HL-60 (cell line): ENCODE results near the gene TPBG.

Source experiments
- CTCF ChIP-seq: IDR thresholded peaks from one replicate; pipeline ENCODE4 v1.5.1; 2011; ENCODE audit warnings: low read length, control low read depth, inconsistent platforms; ENCODE audit not compliant: insufficient read depth
- GABPA ChIP-seq: IDR thresholded peaks from 2 replicates; pipeline ENCODE4 v1.6.1; 2012; ENCODE audit warnings: low read depth
- POLR2AphosphoS5 ChIP-seq: IDR thresholded peaks from 2 replicates; pipeline ENCODE4 v1.6.1; 2012; ENCODE audit warnings: low read depth
- REST ChIP-seq: IDR thresholded peaks from 2 replicates; pipeline ENCODE4 v1.6.1; 2012; ENCODE audit warnings: low read depth; ENCODE audit not compliant: insufficient replicate concordance
- SPI1 ChIP-seq: IDR thresholded peaks from 2 replicates; pipeline ENCODE4 v1.6.1; 2012; ENCODE audit warnings: low read depth, mild to moderate bottlenecking, borderline replicate concordance

GRCh38 chr6:82396964-82397751, 33.5 kb downstream of the TPBG start:
- no peak for TF ChIP-seq CTCF
- no peak for TF ChIP-seq POLR2AphosphoS5
- no peak for TF ChIP-seq REST
- no peak for TF ChIP-seq GABPA
- no peak for TF ChIP-seq SPI1
